HepG2 (cell line): Measurements from ENCODE around the gene TRIM7. TPM values are rescaled to one million over a fixed set of nuclear protein-coding genes. Genes with fewer than 3 reads are reported as not detected.
A peak's percentile ranks its signal among the peaks of the same experiment; 100 is the strongest.

Source experiments
- CREB1 ChIP-seq, 2 experiments: fragments of 450-650 bp in 1 of 2; IDR thresholded peaks; 2 replicates each; pipeline ENCODE4 v1.6.1; 2016 to 2017; ENCODE audit warnings: control low read depth in 1 of 2, mild to moderate bottlenecking in 1 of 2, missing compliant biosample characterization in 1 of 2, missing genetic modification characterization in 1 of 2
- KLF6 ChIP-seq: IDR thresholded peaks from 2 replicates; pipeline ENCODE4 v1.8.0; 2016; ENCODE audit warnings: missing biosample characterization, missing genetic modification reagents
- NR2F1 ChIP-seq, 2 experiments: fragments of 450-650 bp in 1 of 2; formaldehyde crosslinking in 1 of 2; IDR thresholded peaks; 2 replicates each; pipeline versions ENCODE4 v1.5.0 to v1.6.1; 2016 to 2020; ENCODE audit warnings: mild to moderate bottlenecking in 1 of 2, missing compliant biosample characterization in 1 of 2, missing genetic modification reagents in 1 of 2, moderate library complexity in 1 of 2
- RAD51 ChIP-seq: fragments of 450-650 bp; IDR thresholded peaks from 2 replicates; pipeline ENCODE4 v1.6.1; 2016; ENCODE audit warnings: borderline replicate concordance
- REL ChIP-seq: sonication (generic); formaldehyde crosslinking; conservative IDR thresholded peaks from 2 replicates; pipeline ENCODE4 v1.8.0; 2022; ENCODE audit warnings: mild to moderate bottlenecking, missing genetic modification reagents, moderate library complexity
- SIN3A ChIP-seq: IDR thresholded peaks from 2 replicates; pipeline ENCODE4 v1.6.1; 2011; ENCODE audit warnings: low read depth, mild to moderate bottlenecking, control low read depth, low read length, borderline replicate concordance
- TMF1 ChIP-seq: sonication (generic); formaldehyde crosslinking; IDR thresholded peaks from 2 replicates; pipeline ENCODE4 v1.8.1; 2022; ENCODE audit warnings: low read depth, missing genetic modification reagents
- ZMYM2 ChIP-seq: sonication (generic); formaldehyde crosslinking; IDR thresholded peaks from 2 replicates; pipeline ENCODE4 v1.8.0; 2022; ENCODE audit warnings: mild to moderate bottlenecking, missing genetic modification reagents
- ZNF569 ChIP-seq: sonication (generic); formaldehyde crosslinking; IDR thresholded peaks from 2 replicates; pipeline ENCODE4 v1.5.0; 2020; ENCODE audit warnings: mild to moderate bottlenecking, missing genetic modification reagents, moderate library complexity, borderline replicate concordance
- ZNF772 ChIP-seq: sonication (generic); formaldehyde crosslinking; IDR thresholded peaks from 2 replicates; pipeline ENCODE4 v1.5.0; 2020; ENCODE audit warnings: mild to moderate bottlenecking, missing genetic modification reagents
- polyA plus RNA-seq, 8 experiments: library from polyadenylated mRNA; depleted of rRNA in 3 of 8; stranded (reverse) in 7 of 8; unstranded in 1 of 8; fragments of >200 nt; fragmentation: Illumina TruSeq in 4 of 8; extraction: Trizol in 4 of 8; gene quantifications; 2 replicates each; pipeline versions ENCODE4 v1.2.1 to v1.2.3, GENCODE V29; 2011 to 2016; ENCODE audit warnings: low read depth in 4 of 8, missing spikeins in 1 of 8, mixed read lengths in 1 of 8; ENCODE audit not compliant: insufficient read depth in 1 of 8
- total RNA-seq, 5 experiments: library from RNA; depleted of rRNA; stranded (reverse); fragments of >200 nt; fragmentation: Illumina TruSeq; extraction: Trizol; gene quantifications; 2 replicates each; pipeline ENCODE4 v1.2.3, GENCODE V29; 2016; ENCODE audit warnings: low read depth in 1 of 5
- TF ChIP-seq, protein P1 (sequence below), 2 experiments: sonication (generic) in 1 of 2; formaldehyde crosslinking in 1 of 2; IDR thresholded peaks; 2 replicates each; pipeline versions ENCODE4 v1.4.0 to v1.6.1; 2016 to 2020; ENCODE audit warnings: borderline replicate concordance in 1 of 2, low read depth in 1 of 2, mild to moderate bottlenecking in 1 of 2, missing genetic modification reagents in 1 of 2
- TF ChIP-seq, protein P2 (sequence below): IDR thresholded peaks from 2 replicates; pipeline ENCODE4 v1.6.1; 2016; ENCODE audit warnings: mild to moderate bottlenecking
- TF ChIP-seq, protein P3 (sequence below): sonication (generic); formaldehyde crosslinking; IDR thresholded peaks from 2 replicates; pipeline ENCODE4 v1.8.1; 2022; ENCODE audit warnings: mild to moderate bottlenecking, missing genetic modification reagents
- TF ChIP-seq, protein P4 (sequence below): IDR thresholded peaks from 2 replicates; pipeline ENCODE4 v1.6.1; 2012; ENCODE audit warnings: low read depth, low read length, improper control_type of control experiment
- TF ChIP-seq, protein P5 (sequence below): sonication (generic); formaldehyde crosslinking; IDR thresholded peaks from 2 replicates; pipeline ENCODE4 v1.4.0; 2020; ENCODE audit warnings: missing genetic modification reagents

The TRIM7 gene
- total and polyA plus RNA-seq, 2 of the 13 experiments (the other 11 are each of a cell fraction or from before 2014, with no cell fraction given): 0.13 TPM; not detected in 1

DNA sequence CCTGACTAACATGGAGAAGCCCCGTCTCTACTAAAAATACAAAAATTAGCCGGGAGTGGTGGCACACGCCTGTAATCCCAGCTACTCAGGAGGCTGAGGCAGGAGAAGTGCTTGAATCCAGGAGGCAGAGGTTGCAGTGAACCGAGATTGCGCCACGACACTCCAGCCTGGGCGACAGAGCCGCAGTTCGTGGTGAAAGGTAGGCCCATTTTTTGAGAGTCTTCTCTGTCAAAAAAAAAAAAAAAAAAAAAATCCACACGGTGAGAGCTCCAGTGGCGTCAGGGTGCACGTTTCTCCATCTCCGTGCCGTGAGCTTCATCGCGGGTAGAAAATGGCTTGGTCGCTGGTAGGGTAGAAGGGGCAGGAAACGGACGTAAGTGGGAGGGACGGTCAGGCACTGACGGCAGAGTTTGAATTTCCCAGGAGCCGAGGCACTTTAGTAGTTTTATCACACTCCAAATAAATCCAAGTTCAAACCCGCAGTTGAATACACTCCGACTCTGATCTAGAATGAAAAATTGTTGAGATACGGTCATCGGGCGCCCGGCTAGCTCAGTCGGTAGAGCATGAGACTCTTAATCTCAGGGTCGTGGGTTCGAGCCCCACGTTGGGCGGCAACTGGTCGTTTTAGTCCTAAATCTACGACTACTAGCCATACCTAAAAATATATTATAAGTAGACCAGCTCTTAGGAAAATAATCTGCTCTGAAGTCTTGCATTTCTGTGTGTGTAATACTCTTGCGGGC is 2.4 kb upstream of the TRIM7 start (continued):
- TF ChIP-seq, protein P1, sequence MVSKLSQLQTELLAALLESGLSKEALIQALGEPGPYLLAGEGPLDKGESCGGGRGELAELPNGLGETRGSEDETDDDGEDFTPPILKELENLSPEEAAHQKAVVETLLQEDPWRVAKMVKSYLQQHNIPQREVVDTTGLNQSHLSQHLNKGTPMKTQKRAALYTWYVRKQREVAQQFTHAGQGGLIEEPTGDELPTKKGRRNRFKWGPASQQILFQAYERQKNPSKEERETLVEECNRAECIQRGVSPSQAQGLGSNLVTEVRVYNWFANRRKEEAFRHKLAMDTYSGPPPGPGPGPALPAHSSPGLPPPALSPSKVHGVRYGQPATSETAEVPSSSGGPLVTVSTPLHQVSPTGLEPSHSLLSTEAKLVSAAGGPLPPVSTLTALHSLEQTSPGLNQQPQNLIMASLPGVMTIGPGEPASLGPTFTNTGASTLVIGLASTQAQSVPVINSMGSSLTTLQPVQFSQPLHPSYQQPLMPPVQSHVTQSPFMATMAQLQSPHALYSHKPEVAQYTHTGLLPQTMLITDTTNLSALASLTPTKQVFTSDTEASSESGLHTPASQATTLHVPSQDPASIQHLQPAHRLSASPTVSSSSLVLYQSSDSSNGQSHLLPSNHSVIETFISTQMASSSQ (IDR thresholded peaks at IDR 0.05; ENCODE audit: low read depth): peak; percentile 50; the same call in 1 of the 2 replicates
- TF ChIP-seq, protein P1 (CRISPR knock-in tag; IDR thresholded peaks at IDR 0.05; ENCODE audit: borderline replicate concordance): no peak
- TF ChIP-seq, protein P2, sequence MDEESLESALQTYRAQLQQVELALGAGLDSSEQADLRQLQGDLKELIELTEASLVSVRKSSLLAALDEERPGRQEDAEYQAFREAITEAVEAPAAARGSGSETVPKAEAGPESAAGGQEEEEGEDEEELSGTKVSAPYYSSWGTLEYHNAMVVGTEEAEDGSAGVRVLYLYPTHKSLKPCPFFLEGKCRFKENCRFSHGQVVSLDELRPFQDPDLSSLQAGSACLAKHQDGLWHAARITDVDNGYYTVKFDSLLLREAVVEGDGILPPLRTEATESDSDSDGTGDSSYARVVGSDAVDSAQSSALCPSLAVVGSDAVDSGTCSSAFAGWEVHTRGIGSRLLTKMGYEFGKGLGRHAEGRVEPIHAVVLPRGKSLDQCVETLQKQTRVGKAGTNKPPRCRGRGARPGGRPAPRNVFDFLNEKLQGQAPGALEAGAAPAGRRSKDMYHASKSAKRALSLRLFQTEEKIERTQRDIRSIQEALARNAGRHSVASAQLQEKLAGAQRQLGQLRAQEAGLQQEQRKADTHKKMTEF: peak; percentile 36; the same call in 1 of the 2 replicates
- TF ChIP-seq REL (CRISPR knock-in tag): 0 out of 2 replicates have a peak, but pooled peaks have one; percentile 3
- no peak for TF ChIP-seq NR2F1 (CRISPR knock-in tag; IDR thresholded peaks at IDR 0.05)
- TF ChIP-seq ZNF772: 0 out of 2 replicates have a peak, but pooled peaks have one; percentile 46
- TF ChIP-seq KLF6 (CRISPR knock-in tag): 0 out of 2 replicates have a peak, but pooled peaks have one; percentile 19
- TF ChIP-seq, protein P3, sequence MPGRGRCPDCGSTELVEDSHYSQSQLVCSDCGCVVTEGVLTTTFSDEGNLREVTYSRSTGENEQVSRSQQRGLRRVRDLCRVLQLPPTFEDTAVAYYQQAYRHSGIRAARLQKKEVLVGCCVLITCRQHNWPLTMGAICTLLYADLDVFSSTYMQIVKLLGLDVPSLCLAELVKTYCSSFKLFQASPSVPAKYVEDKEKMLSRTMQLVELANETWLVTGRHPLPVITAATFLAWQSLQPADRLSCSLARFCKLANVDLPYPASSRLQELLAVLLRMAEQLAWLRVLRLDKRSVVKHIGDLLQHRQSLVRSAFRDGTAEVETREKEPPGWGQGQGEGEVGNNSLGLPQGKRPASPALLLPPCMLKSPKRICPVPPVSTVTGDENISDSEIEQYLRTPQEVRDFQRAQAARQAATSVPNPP (CRISPR knock-in tag): no peak
- TF ChIP-seq TMF1 (CRISPR knock-in tag): no peak
- TF ChIP-seq, protein P4, sequence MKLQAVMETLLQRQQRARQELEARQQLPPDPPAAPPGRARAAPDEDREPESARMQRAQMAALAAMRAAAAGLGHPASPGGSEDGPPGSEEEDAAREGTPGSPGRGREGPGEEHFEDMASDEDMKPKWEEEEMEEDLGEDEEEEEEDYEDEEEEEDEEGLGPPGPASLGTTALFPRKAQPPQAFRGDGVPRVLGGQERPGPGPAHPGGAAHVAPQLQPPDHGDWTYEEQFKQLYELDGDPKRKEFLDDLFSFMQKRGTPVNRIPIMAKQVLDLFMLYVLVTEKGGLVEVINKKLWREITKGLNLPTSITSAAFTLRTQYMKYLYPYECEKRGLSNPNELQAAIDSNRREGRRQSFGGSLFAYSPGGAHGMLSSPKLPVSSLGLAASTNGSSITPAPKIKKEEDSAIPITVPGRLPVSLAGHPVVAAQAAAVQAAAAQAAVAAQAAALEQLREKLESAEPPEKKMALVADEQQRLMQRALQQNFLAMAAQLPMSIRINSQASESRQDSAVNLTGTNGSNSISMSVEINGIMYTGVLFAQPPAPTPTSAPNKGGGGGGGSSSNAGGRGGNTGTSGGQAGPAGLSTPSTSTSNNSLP: peak; percentile 83
- TF ChIP-seq ZNF569 (CRISPR knock-in tag): 0 out of 2 replicates have a peak, but pooled peaks have one; percentile 47
- no peak for TF ChIP-seq SIN3A
- TF ChIP-seq CREB1 (IDR thresholded peaks at IDR 0.05): no peak
- no peak for TF ChIP-seq CREB1 (CRISPR knock-in tag; IDR thresholded peaks at IDR 0.05)
- no peak for TF ChIP-seq RAD51
- TF ChIP-seq, protein P5, sequence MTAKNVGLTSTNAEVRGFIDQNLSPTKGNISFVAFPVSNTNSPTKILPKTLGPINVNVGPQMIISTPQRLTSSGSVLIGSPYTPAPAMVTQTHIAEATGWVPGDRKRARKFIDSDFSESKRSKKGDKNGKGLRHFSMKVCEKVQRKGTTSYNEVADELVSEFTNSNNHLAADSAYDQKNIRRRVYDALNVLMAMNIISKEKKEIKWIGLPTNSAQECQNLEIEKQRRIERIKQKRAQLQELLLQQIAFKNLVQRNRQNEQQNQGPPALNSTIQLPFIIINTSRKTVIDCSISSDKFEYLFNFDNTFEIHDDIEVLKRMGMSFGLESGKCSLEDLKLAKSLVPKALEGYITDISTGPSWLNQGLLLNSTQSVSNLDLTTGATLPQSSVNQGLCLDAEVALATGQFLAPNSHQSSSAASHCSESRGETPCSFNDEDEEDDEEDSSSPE: 0 out of 2 replicates have a peak, but pooled peaks have one; percentile 16
- peak; percentile 7; the same call in 1 of the 2 replicates for TF ChIP-seq ZMYM2 (CRISPR knock-in tag)
